MCF 10A (cell line): ENCODE data around the gene CHIT1. TPM values are rescaled to one million over a fixed set of nuclear protein-coding genes. Genes with fewer than 3 reads are reported as not detected.
A peak's percentile ranks its signal among the peaks of the same experiment; 100 is the strongest.

Experiments
- BruUV-seq: library from RNA; stranded (reverse); fragments of 400-500 nt; replicated peaks from 2 replicates; lab custom pipeline; 2021; lab: Mats Ljungman, UMichigan
- CTCF ChIA-PET: fragments of 300-600 bp; sonication (Branson Sonifier 250); formaldehyde crosslinking; extraction: SDS; loops from one replicate; lab custom pipeline; 2021; ENCODE audit warnings: antibody characterized with exemption, inconsistent platforms; lab: Yijun Ruan, JAX
- POLR2A ChIA-PET: fragments of 300-600, 350-650 bp; sonication (Branson Sonifier 250); formaldehyde crosslinking; extraction: SDS; loops from one replicate; lab custom pipeline; 2020; ENCODE audit warnings: antibody characterized with exemption, inconsistent platforms; lab: Yijun Ruan, JAX
- DNase-seq: peaks from one replicate; pipeline ENCODE4 v3.0.0-alpha.2; 2018; ENCODE audit not compliant: unreplicated experiment
- H3K27ac Mint-ChIP-seq: one replicate; pipeline ENCODE4 v1.8.0; 2022; ENCODE audit warnings: mild to moderate bottlenecking, low read depth, mixed read lengths; ENCODE audit not compliant: unreplicated experiment
- H3K27me3 Mint-ChIP-seq: one replicate; pipeline ENCODE4 v1.8.0; 2022; ENCODE audit warnings: mixed read lengths; ENCODE audit not compliant: insufficient read depth, unreplicated experiment
- H3K36me3 Mint-ChIP-seq: one replicate; pipeline ENCODE4 v1.8.0; 2022; ENCODE audit warnings: mild to moderate bottlenecking, moderate library complexity, mixed read lengths; ENCODE audit not compliant: insufficient read depth, unreplicated experiment
- H3K4me1 Mint-ChIP-seq: one replicate; pipeline ENCODE4 v1.8.0; 2022; ENCODE audit warnings: mixed read lengths; ENCODE audit not compliant: insufficient read depth, unreplicated experiment
- H3K4me3 Mint-ChIP-seq: one replicate; pipeline ENCODE4 v1.8.0; 2022; ENCODE audit warnings: mild to moderate bottlenecking, moderate library complexity, mixed read lengths; ENCODE audit not compliant: unreplicated experiment
- H3K9me3 Mint-ChIP-seq: one replicate; pipeline ENCODE4 v1.8.0; 2022; ENCODE audit warnings: mixed read lengths; ENCODE audit not compliant: unreplicated experiment
- CTCF ChIP-seq: fragments of 200-600 bp; IDR thresholded peaks from one replicate; pipeline ENCODE4 v1.8.0; 2022; ENCODE audit warnings: antibody characterized with exemption, mild to moderate bottlenecking; ENCODE audit not compliant: unreplicated experiment
- intact Hi-C: fragments of 100-400 bp; cut with micrococcal nuclease; formaldehyde crosslinking; loops from 2 replicates; pipeline ENCODE4 v1.14.1; 2022
- total RNA-seq: library from RNA; stranded (reverse); gene quantifications from 2 replicates; pipeline ENCODE4 v1.2.3, GENCODE V29; 2022

Gene CHIT1
- total RNA-seq, 1 experiment from 2014 or later: not detected

GRCh38 chr1:203167026-203167912 is 62.2 kb downstream of the CHIT1 start:
- TF ChIP-seq CTCF: no peak
- H3K4me3 Mint-ChIP-seq: no peak overlapping the region
- BruUV-seq: no TSS peak
- no peaks in the 10 kb centered on the region for H3K36me3 Mint-ChIP-seq
- ChIA-PET POLR2A (no interaction called here), CTCF (interaction anchor here (0.5 to 15.6 kb wide), 4 partner anchors 49 to 661 kb away, joined by 3 to 334 read pairs (median 5); no protein-coding TSS in a partner anchor)
- H3K4me1 Mint-ChIP-seq: peaks cover 5% of the 10 kb centered on the region
- intact Hi-C loops: no loop called here
- H3K27ac Mint-ChIP-seq: no peak overlapping the region
- no peak for DNase-seq
- H3K9me3 Mint-ChIP-seq: no peaks in the 10 kb centered on the region
- peaks cover 12% of the 10 kb centered on the region for H3K27me3 Mint-ChIP-seq

GRCh38 chr1:203166192-203166940 is 63.1 kb downstream of the CHIT1 start:
- Mint-ChIP-seq H3K4me3 (no peak overlapping the region), H3K4me1 (peaks cover 5% of the 10 kb centered on the region), H3K36me3 (no peaks in the 10 kb centered on the region), H3K27me3 (peaks cover 14% of the 10 kb centered on the region), H3K9me3 (no peaks in the 10 kb centered on the region), H3K27ac (no peak overlapping the region)
- TF ChIP-seq CTCF: no peak
- peak; percentile 72 for DNase-seq
- intact Hi-C loops: no loop called here
- CTCF ChIA-PET: interaction anchor here (1.2 to 15.6 kb wide), 4 partner anchors 33 to 122 kb away, joined by 5 to 334 read pairs (median 6); no protein-coding TSS in a partner anchor
- no TSS peak for BruUV-seq
- POLR2A ChIA-PET: no interaction called here

Other genes starting within 250 kb of the CHIT1 start
- 104 and 108 TPM in 2 replicates for gene TMEM183A, start 222.3 kb downstream of the CHIT1 start, total RNA-seq
- 0.16 and 0.49 TPM in 2 replicates for gene PPFIA4, start 203.2 kb downstream of the CHIT1 start, total RNA-seq
- not detected in 2 replicates for gene MYOG, start 143.7 kb downstream of the CHIT1 start, total RNA-seq
- gene ADORA1, start 101.9 kb downstream of the CHIT1 start, total RNA-seq: 0.26 and 0.34 TPM in 2 replicates
- gene MYBPH, start 53.8 kb downstream of the CHIT1 start, total RNA-seq: not detected in 2 replicates
- 0.75 and 0.88 TPM in 2 replicates for gene CHI3L1, start 43.0 kb downstream of the CHIT1 start, total RNA-seq
- gene BTG2, start 75.8 kb upstream of the CHIT1 start, total RNA-seq: 39.8 and 44.4 TPM in 2 replicates
- gene FMOD, start 121.4 kb upstream of the CHIT1 start, total RNA-seq: not detected in 2 replicates
- gene PRELP, start 246.1 kb upstream of the CHIT1 start, total RNA-seq: not detected in 2 replicates